Natural killer cell treated with Interleukin-12 subunit alpha and Interleukin-12 subunit beta and Interleukin-15 and Interleukin-18, amount 100 ng/mL, for 72 hours (primary cell): ENCODE results near the gene CARM1. TPM values are rescaled to one million over a fixed set of nuclear protein-coding genes. Genes with fewer than 3 reads are reported as not detected.
"Not testable (repeated sequence)": the region's sequence is repeated elsewhere in the genome, so short reads cannot be mapped to it uniquely, and the experiment has no call there.

Source experiments
- ATAC-seq, 2 donors: fragments of 150-1000 bp; cut with Tn5 transposase in 1 of 2; sonication (Bioruptor Pico), chemical (Tn5 transposase) in 1 of 2; 2 replicates each; pipeline ENCODE4 v1.10.0; 2021
- DNase-seq: peaks from one replicate; pipeline ENCODE4 v3.0.0; 2022; ENCODE audit warnings: low spot score
- H3K27ac Mint-ChIP-seq, 2 donors: 1 replicate in 1 of 2; 2 replicates in 1 of 2; pipeline ENCODE4 v1.8.0; 2022; ENCODE audit warnings: mixed read lengths in 2 of 2, mild to moderate bottlenecking in 1 of 2, moderate library complexity in 1 of 2
- H3K27me3 Mint-ChIP-seq, 2 donors: 1 replicate in 1 of 2; 2 replicates in 1 of 2; pipeline ENCODE4 v1.8.0; 2022; ENCODE audit warnings: mixed read lengths in 2 of 2
- H3K36me3 Mint-ChIP-seq: one replicate; pipeline ENCODE4 v1.8.0; 2022; ENCODE audit warnings: mixed read lengths
- H3K4me1 Mint-ChIP-seq, 2 donors: 1 replicate in 1 of 2; 2 replicates in 1 of 2; pipeline ENCODE4 v1.8.0; 2022; ENCODE audit warnings: low read depth in 2 of 2, mixed read lengths in 2 of 2, mild to moderate bottlenecking in 1 of 2
- H3K4me3 Mint-ChIP-seq: one replicate; pipeline ENCODE4 v1.8.0; 2022; ENCODE audit warnings: mixed read lengths
- H3K9me3 Mint-ChIP-seq: 2 replicates; pipeline ENCODE4 v1.8.0; 2022; ENCODE audit warnings: mixed read lengths
- total RNA-seq, 2 donors: library from RNA; stranded (reverse); gene quantifications; one replicate each; pipeline ENCODE4 v1.2.3, GENCODE V29; 2022

CARM1 gene
- total RNA-seq, 2 donors from 2014 or later = 48.4 to 60.0 TPM

- Mint-ChIP-seq H3K4me3 (no peak overlapping the region), H3K27me3 (no peaks in the 10 kb centered on the region), H3K27ac (no peak overlapping the region), H3K9me3 (no peaks in the 10 kb centered on the region), H3K4me1 (peaks cover 0 to 7% of the 10 kb centered on the region in 2 donors), H3K36me3 (no peaks in the 10 kb centered on the region)
- ATAC-seq (peak in 1 of 2 donors; percentile 41), DNase-seq (no peak)
Observed at GRCh38 chr19:10855879-10856522, 15.4 kb upstream of the CARM1 start.

DNA sequence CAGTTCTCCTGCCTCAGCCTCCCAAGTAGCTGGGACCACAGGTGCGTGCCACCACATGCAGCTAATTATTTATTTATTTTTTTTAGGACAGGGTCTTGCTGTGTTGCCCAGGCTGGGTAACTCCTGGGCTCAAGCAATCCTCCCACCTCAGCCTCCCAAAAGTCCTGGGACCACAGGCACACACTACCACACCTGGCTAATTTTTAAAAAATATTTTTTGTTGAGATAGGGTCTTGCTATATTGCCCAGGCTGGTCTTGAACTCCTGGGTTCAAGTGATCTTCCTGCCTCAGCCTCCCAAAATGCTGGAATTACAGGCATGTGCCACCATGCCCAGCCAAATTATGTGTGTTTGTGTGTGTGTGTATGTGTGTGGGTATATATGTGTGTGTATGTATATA is 14.5 kb upstream of the CARM1 start:
- H3K36me3 Mint-ChIP-seq, ATAC-seq, H3K4me1 Mint-ChIP-seq, H3K27ac Mint-ChIP-seq, H3K9me3 Mint-ChIP-seq, H3K4me3 Mint-ChIP-seq, DNase-seq, H3K27me3 Mint-ChIP-seq: not testable (repeated sequence)

DNA sequence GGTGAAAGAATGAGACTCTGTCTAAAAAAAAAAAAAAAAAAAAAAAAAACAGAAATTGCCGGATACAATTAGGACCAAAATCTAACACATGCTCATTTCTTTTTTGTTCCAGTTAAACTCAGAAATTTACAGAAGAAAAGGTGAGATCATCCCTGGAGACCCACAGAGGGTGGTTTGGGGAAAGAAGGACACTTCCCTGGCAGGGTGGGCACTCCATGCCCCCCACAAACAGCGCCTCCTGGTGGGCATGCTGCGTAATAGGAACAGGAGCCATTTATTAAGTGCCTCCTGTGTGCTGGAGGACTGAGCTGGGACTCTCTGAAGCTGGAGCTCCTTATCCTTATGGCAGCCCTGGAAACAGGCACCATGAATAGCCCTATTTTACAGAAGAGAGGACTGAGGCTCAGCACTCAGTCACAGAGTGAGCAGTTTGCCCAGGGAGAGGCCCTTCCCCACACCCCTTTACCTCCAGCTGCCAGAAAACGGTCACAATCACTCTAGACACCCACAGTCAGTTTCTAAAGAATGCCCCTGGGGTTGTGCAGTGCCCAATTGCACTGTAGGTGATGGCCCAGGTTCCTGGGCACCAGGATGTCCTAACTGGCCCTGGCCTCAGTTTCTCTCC is 13.0 kb upstream of the CARM1 start:
- H3K36me3 Mint-ChIP-seq = no peaks in the 10 kb centered on the region
- H3K27me3 Mint-ChIP-seq = no peaks in the 10 kb centered on the region
- no peak overlapping the region for H3K4me3 Mint-ChIP-seq
- ATAC-seq = peak; percentile 56 to 69
- H3K9me3 Mint-ChIP-seq = no peaks in the 10 kb centered on the region
- no peak for DNase-seq
- no peak overlapping the region for H3K27ac Mint-ChIP-seq
- peaks cover 5 to 15% of the 10 kb centered on the region in 2 donors for H3K4me1 Mint-ChIP-seq

DNA sequence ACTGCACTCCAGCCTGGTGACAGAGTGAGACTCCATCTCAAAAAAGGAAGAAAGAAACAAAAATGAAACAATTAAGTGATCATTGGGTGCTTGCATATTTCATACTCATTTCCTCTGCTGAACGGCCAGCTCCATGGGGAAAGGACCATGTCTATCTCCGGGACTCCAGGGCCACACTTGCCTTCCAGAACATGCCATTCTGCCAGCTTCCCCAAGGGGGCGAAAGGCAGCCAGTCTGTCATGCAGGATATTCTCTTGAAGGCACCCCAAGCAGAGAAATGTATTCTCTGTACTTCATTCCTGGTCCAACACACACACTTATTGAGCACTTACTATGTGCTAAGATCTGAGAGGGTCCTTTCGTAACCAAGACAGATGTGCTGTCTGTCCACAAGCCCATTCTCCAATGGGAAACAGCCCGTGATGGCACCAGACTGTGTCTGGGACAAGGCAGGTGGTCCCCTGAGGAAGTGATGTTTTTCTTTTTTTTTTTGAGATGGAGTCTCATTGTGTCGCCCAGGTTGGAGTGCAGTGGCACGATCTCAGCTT is 10.2 kb upstream of the CARM1 start:
- no peak for ATAC-seq

DNA sequence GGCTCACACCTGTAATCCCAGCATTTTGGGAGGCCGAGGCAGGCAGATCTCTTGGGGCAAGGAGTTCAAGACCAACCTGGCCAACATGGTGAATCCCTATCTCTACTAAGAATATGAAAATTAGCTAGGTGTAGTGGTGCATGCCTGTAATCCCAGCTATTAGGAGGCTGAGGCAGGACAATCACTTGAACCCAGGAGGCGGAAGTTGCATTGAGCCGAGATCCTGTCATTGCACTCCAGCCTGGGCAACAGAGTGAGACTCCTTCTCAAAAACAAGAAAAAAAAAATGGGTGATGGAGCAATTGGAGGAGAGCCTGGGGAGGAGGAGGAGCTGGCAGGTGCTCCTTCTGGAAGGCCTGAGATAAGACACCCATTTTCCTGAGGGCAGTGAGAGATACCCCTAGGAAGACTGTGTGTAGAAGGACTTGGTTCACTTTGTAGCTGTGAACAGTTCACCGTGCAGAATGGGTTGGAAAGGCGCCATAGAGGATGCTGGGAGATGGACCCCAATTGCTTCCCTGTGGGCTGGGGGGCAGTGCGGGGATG is 8.7 kb upstream of the CARM1 start:
- DNase-seq (no peak), ATAC-seq (no peak)
- H3K9me3 Mint-ChIP-seq = no peaks in the 10 kb centered on the region
- H3K27me3 Mint-ChIP-seq = no peaks in the 10 kb centered on the region
- no peaks in the 10 kb centered on the region for H3K36me3 Mint-ChIP-seq
- peak overlapping the region in 1 of 2 donors; percentile 57 for H3K27ac Mint-ChIP-seq
- H3K4me1 Mint-ChIP-seq = peaks cover 15 to 24% of the 10 kb centered on the region in 2 donors
- H3K4me3 Mint-ChIP-seq = no peak overlapping the region

More for the DNA sequence above, 10.2 kb upstream of the CARM1 start:
- Mint-ChIP-seq H3K36me3 (no peaks in the 10 kb centered on the region), H3K4me1 (peaks cover 15 to 24% of the 10 kb centered on the region in 2 donors), H3K27me3 (no peaks in the 10 kb centered on the region), H3K9me3 (no peaks in the 10 kb centered on the region), H3K27ac (no peak overlapping the region), H3K4me3 (no peak overlapping the region)
- DNase-seq = no peak

GRCh38 chr19:10863107-10863717 is 8.1 kb upstream of the CARM1 start:
- H3K36me3 Mint-ChIP-seq = no peaks in the 10 kb centered on the region
- no peaks in the 10 kb centered on the region for H3K9me3 Mint-ChIP-seq
- no peak overlapping the region for H3K4me3 Mint-ChIP-seq
- ATAC-seq = peak; percentile 26 to 57
- DNase-seq = no peak
- H3K27ac Mint-ChIP-seq = peak overlapping the region; percentile 2 to 57
- peaks cover 21 to 29% of the 10 kb centered on the region in 2 donors for H3K4me1 Mint-ChIP-seq
- no peaks in the 10 kb centered on the region for H3K27me3 Mint-ChIP-seq

DNA sequence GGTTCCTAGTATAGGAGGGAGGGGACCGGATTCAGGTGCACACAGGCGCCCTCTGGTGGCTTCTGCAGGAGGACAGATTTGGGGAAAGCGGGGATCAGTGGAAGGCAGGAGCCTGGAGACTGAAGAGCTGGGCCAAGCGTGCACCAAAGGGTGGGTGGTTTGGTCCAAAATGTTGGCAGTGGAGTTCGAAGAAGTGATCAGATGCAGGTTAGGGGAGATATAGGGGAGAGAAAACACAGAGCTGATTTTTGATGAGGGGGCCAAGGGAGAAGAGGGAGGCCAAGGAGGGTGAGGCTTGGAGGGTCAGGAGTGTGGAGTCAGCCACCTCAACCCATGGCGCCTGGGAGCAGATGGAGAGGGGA is 6.8 kb upstream of the CARM1 start:
- peak; percentile 86 for DNase-seq
- Mint-ChIP-seq H3K4me3 (no peak overlapping the region), H3K4me1 (peaks cover 22 to 30% of the 10 kb centered on the region in 2 donors), H3K36me3 (no peaks in the 10 kb centered on the region), H3K27ac (peak overlapping the region; percentile 2 to 57), H3K9me3 (no peaks in the 10 kb centered on the region), H3K27me3 (no peaks in the 10 kb centered on the region)
- peak; percentile 77 to 84 for ATAC-seq

DNA sequence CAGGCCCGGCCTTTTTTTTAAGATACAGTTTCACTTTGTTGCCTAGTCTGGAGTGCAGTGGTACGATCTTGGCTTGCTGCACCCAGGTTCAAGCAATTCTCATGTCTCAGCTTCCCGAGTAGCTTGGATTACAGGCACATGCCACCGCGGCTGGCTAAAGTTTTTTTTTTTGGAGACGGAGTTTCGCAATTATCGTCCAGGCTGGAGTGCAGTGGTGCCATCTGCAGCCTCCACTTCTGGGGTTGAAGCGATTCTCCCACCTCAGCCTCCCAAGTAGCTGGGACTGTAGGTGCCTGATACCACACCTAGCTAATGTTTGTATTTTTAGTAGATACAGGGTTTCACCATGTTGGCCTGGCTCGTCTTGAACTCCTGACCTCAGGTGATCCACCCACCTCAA is 4.9 kb upstream of the CARM1 start:
- Mint-ChIP-seq H3K27ac (no peak overlapping the region), H3K4me1 (peaks cover 28 to 32% of the 10 kb centered on the region in 2 donors), H3K9me3 (no peaks in the 10 kb centered on the region), H3K27me3 (no peaks in the 10 kb centered on the region), H3K4me3 (no peak overlapping the region), H3K36me3 (no peaks in the 10 kb centered on the region)
- no peak for ATAC-seq
- no peak for DNase-seq

DNA sequence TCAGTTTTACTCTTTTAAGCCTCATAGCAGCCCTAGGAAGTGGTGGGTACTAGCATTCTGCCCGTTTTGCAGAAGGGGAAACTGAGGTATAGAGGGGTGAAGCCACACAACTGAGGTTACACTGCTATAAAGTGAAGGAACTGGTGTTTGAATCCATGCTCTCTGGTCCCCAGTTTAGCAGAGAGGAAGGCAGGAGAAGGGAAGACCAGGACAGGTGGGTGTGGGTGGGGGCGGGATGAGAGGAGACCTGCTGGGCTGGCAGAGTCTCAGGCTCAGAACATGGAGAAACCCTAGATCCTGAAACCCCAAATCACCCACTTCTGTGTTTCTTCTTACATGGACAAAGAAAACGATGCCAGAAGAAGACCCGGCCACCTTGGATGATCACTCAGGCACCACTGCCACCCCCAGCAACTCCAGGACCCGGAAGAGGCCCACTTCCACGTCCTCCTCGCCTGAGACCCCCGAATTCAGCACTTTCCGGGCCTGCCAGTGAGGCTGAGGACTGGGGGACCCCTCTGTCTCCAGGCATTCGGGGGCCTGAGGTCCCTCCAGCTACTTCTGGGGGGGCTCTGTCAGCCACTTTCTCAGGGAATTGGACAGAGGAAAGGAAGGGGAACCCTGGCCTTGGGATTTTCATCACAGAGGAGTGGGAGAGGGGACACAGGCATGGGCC is 2.3 kb upstream of the CARM1 start:
- Mint-ChIP-seq H3K9me3 (no peaks in the 10 kb centered on the region), H3K4me3 (no peak overlapping the region)

DNA sequence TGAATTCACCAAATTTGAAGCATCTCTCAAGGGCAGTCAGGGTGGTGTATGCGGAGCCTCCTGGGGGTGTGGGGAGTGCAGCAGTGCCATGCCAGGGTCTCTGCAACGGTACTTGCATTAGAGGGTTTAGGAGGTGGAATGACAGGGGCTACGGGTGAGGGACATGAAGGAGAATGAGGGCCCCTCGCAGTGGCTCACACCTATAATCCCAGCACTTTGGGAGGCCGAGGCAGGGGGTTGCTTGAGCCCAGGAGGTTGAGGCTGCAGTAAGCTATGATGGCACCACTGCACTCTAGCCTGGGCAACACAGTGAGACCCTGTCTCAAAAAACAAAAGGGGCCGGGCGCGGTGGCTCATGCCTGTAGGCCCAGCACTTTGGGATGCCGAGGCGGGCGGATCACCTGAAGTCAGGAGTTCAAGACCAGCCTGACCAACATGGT is 1.5 kb upstream of the CARM1 start:
- Mint-ChIP-seq H3K4me1 (peaks cover 21 to 27% of the 10 kb centered on the region in 2 donors), H3K4me3 (peak overlapping the region; percentile 89), H3K27ac (peak overlapping the region; percentile 85 to 90)
- H3K36me3 Mint-ChIP-seq, DNase-seq, H3K9me3 Mint-ChIP-seq, H3K27me3 Mint-ChIP-seq, ATAC-seq: not testable (repeated sequence)

More for the DNA sequence above, 2.3 kb upstream of the CARM1 start:
- ATAC-seq (no peak), DNase-seq (no peak)
- Mint-ChIP-seq H3K27me3 (no peaks in the 10 kb centered on the region), H3K27ac (peak overlapping the region; percentile 78 to 98), H3K36me3 (no peaks in the 10 kb centered on the region), H3K4me1 (peaks cover 28 to 32% of the 10 kb centered on the region in 2 donors)

- H3K27me3 Mint-ChIP-seq = no peaks in the 10 kb centered on the region
- H3K27ac Mint-ChIP-seq = peak overlapping the region; percentile 85 to 90
- no peak for DNase-seq
- no peaks in the 10 kb centered on the region for H3K36me3 Mint-ChIP-seq
- H3K9me3 Mint-ChIP-seq = no peaks in the 10 kb centered on the region
- peak overlapping the region; percentile 89 for H3K4me3 Mint-ChIP-seq
- ATAC-seq = no peak
- H3K4me1 Mint-ChIP-seq = peaks cover 21 to 27% of the 10 kb centered on the region in 2 donors
Observed at GRCh38 chr19:10870501-10870954, 825 bp upstream of the CARM1 start.

DNA sequence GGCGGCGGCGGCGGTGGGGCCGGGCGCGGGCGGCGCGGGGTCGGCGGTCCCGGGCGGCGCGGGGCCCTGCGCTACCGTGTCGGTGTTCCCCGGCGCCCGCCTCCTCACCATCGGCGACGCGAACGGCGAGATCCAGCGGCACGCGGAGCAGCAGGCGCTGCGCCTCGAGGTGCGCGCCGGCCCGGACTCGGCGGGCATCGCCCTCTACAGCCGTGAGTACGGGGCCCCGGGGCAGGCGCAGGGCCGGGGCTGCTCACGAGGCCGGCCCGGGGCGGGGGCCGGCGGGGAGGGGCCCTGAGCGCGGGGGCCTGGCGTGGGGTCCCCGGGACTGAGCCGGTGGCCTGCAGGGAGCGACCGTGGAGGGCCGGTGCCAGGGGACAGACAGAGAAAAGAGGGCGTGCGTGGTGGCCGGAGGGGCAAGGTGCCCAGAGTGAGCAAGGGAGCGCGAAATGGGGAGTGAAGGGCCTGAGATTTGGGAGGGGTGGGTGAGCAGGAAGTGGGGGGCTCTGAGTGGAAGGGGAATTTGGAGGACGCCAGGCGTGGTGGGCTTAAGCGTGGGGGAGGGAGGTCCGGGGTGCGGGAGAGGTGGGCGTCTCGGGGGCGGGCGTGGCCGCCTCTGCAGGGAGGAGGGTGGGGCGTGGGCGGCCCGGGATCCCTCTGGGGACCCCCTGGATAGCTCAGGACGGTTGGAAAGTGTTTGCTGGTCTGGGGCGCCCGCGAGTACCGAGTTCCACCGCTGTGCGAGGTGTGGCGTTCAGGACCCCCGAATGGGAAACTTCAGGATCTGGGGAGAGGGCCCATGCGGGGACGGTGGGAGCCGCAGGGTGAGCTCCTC is 575 bp downstream of the CARM1 start:
- H3K36me3 Mint-ChIP-seq = no peaks in the 10 kb centered on the region
- H3K4me3 Mint-ChIP-seq = peak overlapping the region; percentile 86
- H3K4me1 Mint-ChIP-seq = peaks cover 25 to 30% of the 10 kb centered on the region in 2 donors
- H3K9me3 Mint-ChIP-seq = no peaks in the 10 kb centered on the region
- ATAC-seq (peak in 1 of 2 donors; percentile 0), DNase-seq (peak; percentile 64)
- peak overlapping the region; percentile 62 to 87 for H3K27ac Mint-ChIP-seq
- H3K27me3 Mint-ChIP-seq = no peaks in the 10 kb centered on the region
